ENCODE measurements around the gene DNAJC22.

DNAJC22 gene

GRCh38 chr12:49334681-49335080 is 12.0 kb upstream of the DNAJC22 start:
- TF ChIP-seq CTCF (IDR thresholded peaks at IDR 0.05) = no peak

GRCh38 chr12:49335118-49335954 is 11.4 kb upstream of the DNAJC22 start:
- TF ChIP-seq CTCF (IDR thresholded peaks at IDR 0.05) = no peak

- TF ChIP-seq CTCF (IDR thresholded peaks at IDR 0.05) = no peak
Measured at GRCh38 chr12:49335955-49336644, 10.6 kb upstream of the DNAJC22 start.

- peak; percentile 98 for TF ChIP-seq CTCF (IDR thresholded peaks at IDR 0.05)
Measured at GRCh38 chr12:49336645-49337584, 9.8 kb upstream of the DNAJC22 start, which contains the start of gene C1QL4. C1QL4 (minus strand) TSS chr12:49337188; CDS start chr12:49336477, 711 bp downstream.

- TF ChIP-seq CTCF (IDR thresholded peaks at IDR 0.05) = no peak
Measured at GRCh38 chr12:49338830-49339463, 7.7 kb upstream of the DNAJC22 start.

GRCh38 chr12:49339464-49339861 is 7.2 kb upstream of the DNAJC22 start:
- no peak for TF ChIP-seq CTCF (IDR thresholded peaks at IDR 0.05)
